Measurements from ENCODE around the gene NUP88.

Gene NUP88

GRCh38 chr17:5354310-5354709 is 65.2 kb downstream of the NUP88 start:
- DNase-seq = no peak

GRCh38 chr17:5352681-5353289 is 66.7 kb downstream of the NUP88 start:
- DNase-seq = no peak

GRCh38 chr17:5344914-5345313 is 74.5 kb downstream of the NUP88 start:
- DNase-seq = no peak
